ENCODE results near the gene HOXB7. TPM values are rescaled to one million over a fixed set of nuclear protein-coding genes. Genes with fewer than 3 reads are reported as not detected.

Gene HOXB7
- total RNA-seq, 1 experiment from 2014 or later: 9.1 TPM

GRCh38 chr17:48598736-48599135 is 12.1 kb downstream of the HOXB7 start:
- no peak for DNase-seq (ENCODE audit: low spot score)
- in situ Hi-C loops (cut with HindIII; ENCODE audit: low sequenced_read_pairs): no loop called here

- no peak for DNase-seq (ENCODE audit: low spot score)
- in situ Hi-C loops (cut with HindIII; ENCODE audit: low sequenced_read_pairs): no loop called here
Observed at GRCh38 chr17:48597778-48598631, 12.8 kb downstream of the HOXB7 start.

- in situ Hi-C loops (cut with HindIII; ENCODE audit: low sequenced_read_pairs): no loop called here
- no peak for DNase-seq (ENCODE audit: low spot score)
Observed at GRCh38 chr17:48597528-48597777, 13.4 kb downstream of the HOXB7 start.

GRCh38 chr17:48596735-48597527 is 13.9 kb downstream of the HOXB7 start:
- in situ Hi-C loops (cut with HindIII; ENCODE audit: low sequenced_read_pairs): no loop called here
- DNase-seq (ENCODE audit: low spot score): no peak

GRCh38 chr17:48596000-48596734 is 14.7 kb downstream of the HOXB7 start:
- no peak for DNase-seq (ENCODE audit: low spot score)
- in situ Hi-C loops (cut with HindIII; ENCODE audit: low sequenced_read_pairs): no loop called here

GRCh38 chr17:48595278-48595999 is 15.4 kb downstream of the HOXB7 start:
- in situ Hi-C loops (cut with HindIII; ENCODE audit: low sequenced_read_pairs): no loop called here
- DNase-seq (ENCODE audit: low spot score): no peak

GRCh38 chr17:48594538-48595277 is 16.1 kb downstream of the HOXB7 start:
- no peak for DNase-seq (ENCODE audit: low spot score)
- in situ Hi-C loops (cut with HindIII; ENCODE audit: low sequenced_read_pairs): no loop called here

- in situ Hi-C loops (cut with HindIII; ENCODE audit: low sequenced_read_pairs): no loop called here
- DNase-seq (ENCODE audit: low spot score): no peak
Observed at GRCh38 chr17:48593840-48594537, 16.8 kb downstream of the HOXB7 start.

GRCh38 chr17:48593126-48593829 is 17.5 kb downstream of the HOXB7 start, which contains the start of gene HOXB5:
TSS of gene HOXB5 (minus strand) at chr17:48593779. CDS start at chr17:48593682, 97 bp downstream.
- DNase-seq (ENCODE audit: low spot score): no peak
- in situ Hi-C loops (cut with HindIII; ENCODE audit: low sequenced_read_pairs): no loop called here

GRCh38 chr17:48592577-48592976 is 18.2 kb downstream of the HOXB7 start:
- no peak for DNase-seq (ENCODE audit: low spot score)
- in situ Hi-C loops (cut with HindIII; ENCODE audit: low sequenced_read_pairs): no loop called here

GRCh38 chr17:48592057-48592514 is 18.7 kb downstream of the HOXB7 start:
- no peak for DNase-seq (ENCODE audit: low spot score)
- in situ Hi-C loops (cut with HindIII; ENCODE audit: low sequenced_read_pairs): no loop called here

GRCh38 chr17:48591255-48592056 is 19.4 kb downstream of the HOXB7 start:
- no peak for DNase-seq (ENCODE audit: low spot score)
- in situ Hi-C loops (cut with HindIII; ENCODE audit: low sequenced_read_pairs): no loop called here

GRCh38 chr17:48590607-48591161 is 20.1 kb downstream of the HOXB7 start:
- in situ Hi-C loops (cut with HindIII; ENCODE audit: low sequenced_read_pairs): no loop called here
- DNase-seq (ENCODE audit: low spot score): no peak

GRCh38 chr17:48589831-48590606 is 20.8 kb downstream of the HOXB7 start, which contains the start of gene HOXB3:
TSS of gene HOXB3 (minus strand) at chr17:48590241. CDS start at chr17:48552474, 37,767 bp downstream.
- in situ Hi-C loops (cut with HindIII; ENCODE audit: low sequenced_read_pairs): no loop called here
- DNase-seq (ENCODE audit: low spot score): no peak

GRCh38 chr17:48589060-48589830 is 21.6 kb downstream of the HOXB7 start:
- in situ Hi-C loops (cut with HindIII; ENCODE audit: low sequenced_read_pairs): no loop called here
- no peak for DNase-seq (ENCODE audit: low spot score)

Data from G401 (cell line).